Hepatocyte (in vitro differentiated cells): ENCODE results near the gene NRG3. TPM values are rescaled to one million over a fixed set of nuclear protein-coding genes. Genes with fewer than 3 reads are reported as not detected.

Experiments
- DNase-seq: peaks from one replicate; pipeline ENCODE4 v3.0.0-alpha.2; 2016; ENCODE audit warnings: low spot score
- H2AFZ ChIP-seq: fragments of 200-600 bp; sonication (generic); 2 replicates; pipeline ENCODE4 v1.6.0; 2016; ENCODE audit warnings: antibody characterized with exemption, mild to moderate bottlenecking
- H3K27ac ChIP-seq: fragments of 200-600 bp; sonication (generic); 2 replicates; pipeline ENCODE4 v1.5.1; 2016; ENCODE audit warnings: mild to moderate bottlenecking
- H3K27me3 ChIP-seq: fragments of 200-600 bp; sonication (generic); 2 replicates; pipeline ENCODE4 v1.6.1; 2016
- H3K36me3 ChIP-seq: fragments of 200-600 bp; sonication (generic); replicated peaks from 2 replicates; pipeline ENCODE4 v1.5.1; 2016; ENCODE audit warnings: low read depth; ENCODE audit not compliant: insufficient read depth
- H3K4me1 ChIP-seq: fragments of 200-600 bp; sonication (generic); 2 replicates; pipeline ENCODE4 v1.5.1; 2016; ENCODE audit warnings: mild to moderate bottlenecking, moderate library complexity; ENCODE audit not compliant: insufficient read depth
- H3K4me2 ChIP-seq: fragments of 200-600 bp; sonication (generic); 2 replicates; pipeline ENCODE4 v1.6.0; 2016
- H3K4me3 ChIP-seq: fragments of 200-600 bp; sonication (generic); 2 replicates; pipeline ENCODE4 v1.5.1; 2016; ENCODE audit warnings: mild to moderate bottlenecking
- H3K79me2 ChIP-seq: fragments of 200-600 bp; sonication (generic); 2 replicates; pipeline ENCODE4 v1.6.0; 2017; ENCODE audit warnings: mild to moderate bottlenecking
- H3K9me2 ChIP-seq: fragments of 200-600 bp; sonication (generic); replicated peaks from 2 replicates; pipeline ENCODE4 v1.6.0; 2017; ENCODE audit warnings: mild to moderate bottlenecking; ENCODE audit not compliant: insufficient read depth
- H3K9me3 ChIP-seq: fragments of 200-600 bp; sonication (generic); 2 replicates; pipeline ENCODE4 v1.5.1; 2016; ENCODE audit warnings: low read depth, mild to moderate bottlenecking
- H4K20me1 ChIP-seq: fragments of 200-600 bp; sonication (generic); 2 replicates; pipeline ENCODE4 v1.6.0; 2016; ENCODE audit warnings: mild to moderate bottlenecking; ENCODE audit not compliant: insufficient read depth, poor library complexity, severe bottlenecking
- CTCF ChIP-seq: fragments of 200-600 bp; sonication (generic); IDR thresholded peaks from 2 replicates; pipeline ENCODE4 v1.5.1; 2016; ENCODE audit warnings: antibody characterized with exemption, mild to moderate bottlenecking; ENCODE audit not compliant: poor library complexity
- EZH2 ChIP-seq: fragments of 200-600 bp; sonication (generic); IDR thresholded peaks from 2 replicates; pipeline ENCODE4 v1.6.1; 2016; ENCODE audit warnings: antibody characterized with exemption, mild to moderate bottlenecking, borderline replicate concordance
- EZH2phosphoT487 ChIP-seq: fragments of 200-600 bp; sonication (generic); IDR thresholded peaks from one replicate; pipeline ENCODE4 v1.6.1; 2018; ENCODE audit warnings: antibody characterized with exemption, mild to moderate bottlenecking, low read depth, moderate library complexity; ENCODE audit not compliant: unreplicated experiment, severe bottlenecking
- WGBS: methylation state at CpG from one replicate; pipeline ENCODE4 v1.1.6; 2016; ENCODE audit warnings: low lambda C conversion rate; ENCODE audit errors: missing lambda C conversion rate; 5-methylcytosine and 5-hydroxymethylcytosine counted together
- polyA plus RNA-seq: library from polyadenylated mRNA; unstranded; fragments of >200 nt; fragmentation: Nextera tagmentation; extraction: Ambion mirVana; gene quantifications from 2 replicates; pipeline ENCODE4 v1.2.1, GENCODE V29; 2016
- total RNA-seq: library from RNA; depleted of rRNA; stranded (reverse); fragments of >200 nt; gene quantifications from 2 replicates; pipeline ENCODE4 v1.2.3, GENCODE V29; 2014

NRG3 gene
- total and polyA plus RNA-seq, 2 experiments from 2014 or later: 0.57 to 2.0 TPM

- no peak overlapping the region for H3K4me3 ChIP-seq
- H2AFZ ChIP-seq: no peak overlapping the region
- no peaks in the 10 kb centered on the region for H4K20me1 ChIP-seq
- no peak overlapping the region for H3K4me2 ChIP-seq
- no peak for TF ChIP-seq EZH2
- no peak for TF ChIP-seq CTCF
- TF ChIP-seq EZH2phosphoT487: no peak
- no peak overlapping the region for H3K27ac ChIP-seq
- DNase-seq: no peak
- no peaks in the 10 kb centered on the region for H3K36me3 ChIP-seq
- no peaks in the 10 kb centered on the region for H3K9me2 ChIP-seq
- H3K9me3 ChIP-seq: no peaks in the 10 kb centered on the region
- H3K27me3 ChIP-seq: no peaks in the 10 kb centered on the region
- H3K79me2 ChIP-seq: no peaks in the 10 kb centered on the region
- no peaks in the 10 kb centered on the region for H3K4me1 ChIP-seq
These were observed 565.8 kb downstream of the NRG3 start for GRCh38 chr10:82440775-82441174.

DNA sequence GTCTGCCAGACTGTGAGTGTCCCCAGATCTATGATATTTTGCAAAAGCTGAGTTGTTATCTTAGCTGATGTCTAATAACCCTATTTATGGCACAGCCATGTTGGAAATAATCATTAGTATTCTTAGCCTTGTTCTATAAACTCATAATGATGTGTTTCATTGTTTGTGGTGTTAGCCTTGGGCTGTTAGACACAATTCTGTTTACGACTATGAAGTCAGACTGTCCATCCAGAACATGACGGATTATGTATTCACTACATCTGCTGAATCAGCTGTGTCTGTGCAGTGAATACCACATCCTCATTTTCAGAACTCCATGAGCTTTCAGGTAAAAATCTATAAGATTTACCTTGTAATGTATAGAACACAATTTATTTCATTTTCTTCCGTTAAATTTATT lies 577.1 kb downstream of the NRG3 start:
- Histone ChIP-seq H3K4me3 (no peak overlapping the region), H3K27me3 (no peaks in the 10 kb centered on the region), H3K79me2 (no peaks in the 10 kb centered on the region), H3K27ac (no peak overlapping the region), H4K20me1 (no peaks in the 10 kb centered on the region), H3K36me3 (no peaks in the 10 kb centered on the region), H3K4me2 (no peak overlapping the region), H3K9me2 (no peaks in the 10 kb centered on the region), H3K9me3 (no peaks in the 10 kb centered on the region), H2AFZ (no peak overlapping the region), H3K4me1 (no peaks in the 10 kb centered on the region)
- DNase-seq: no peak
- WGBS: 81% methylated on average over 3 of the region's 3 CpGs
- TF ChIP-seq EZH2phosphoT487 (no peak), EZH2 (no peak), CTCF (no peak)

DNA sequence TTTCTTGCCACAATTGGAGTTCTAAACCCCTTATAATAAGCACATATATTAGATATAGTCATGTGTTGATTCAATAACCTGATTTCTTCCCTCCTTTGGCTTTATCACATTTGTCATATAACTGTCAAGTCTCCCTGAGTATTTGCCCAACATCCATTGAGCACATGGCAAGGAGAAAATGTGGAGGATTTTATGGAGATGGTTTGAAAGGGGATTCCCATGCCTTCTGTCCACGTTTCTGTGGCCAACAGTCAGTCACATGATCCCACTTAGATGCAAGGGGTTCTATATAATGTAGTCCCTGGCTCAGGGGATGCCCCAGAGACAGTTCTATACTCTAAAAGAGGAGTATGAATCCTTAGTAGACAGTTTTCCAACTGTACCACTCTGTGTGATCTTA lies 577.7 kb downstream of the NRG3 start:
- TF ChIP-seq EZH2: no peak
- TF ChIP-seq EZH2phosphoT487: no peak
- no peak for TF ChIP-seq CTCF
- 63% methylated on average over 1 of the region's 1 CpG for WGBS
- H4K20me1 ChIP-seq: no peaks in the 10 kb centered on the region

More for the DNA sequence above, 577.7 kb downstream of the NRG3 start:
- no peak for DNase-seq
- H3K79me2 ChIP-seq: no peaks in the 10 kb centered on the region
- no peak overlapping the region for H2AFZ ChIP-seq
- H3K36me3 ChIP-seq: no peaks in the 10 kb centered on the region
- H3K27me3 ChIP-seq: no peaks in the 10 kb centered on the region
- H3K27ac ChIP-seq: no peak overlapping the region
- H3K4me3 ChIP-seq: no peak overlapping the region
- no peak overlapping the region for H3K4me2 ChIP-seq
- H3K4me1 ChIP-seq: no peaks in the 10 kb centered on the region
- no peaks in the 10 kb centered on the region for H3K9me2 ChIP-seq
- H3K9me3 ChIP-seq: no peaks in the 10 kb centered on the region
